ENCODE measurements around the gene TPCN2.

TPCN2 gene

DNA sequence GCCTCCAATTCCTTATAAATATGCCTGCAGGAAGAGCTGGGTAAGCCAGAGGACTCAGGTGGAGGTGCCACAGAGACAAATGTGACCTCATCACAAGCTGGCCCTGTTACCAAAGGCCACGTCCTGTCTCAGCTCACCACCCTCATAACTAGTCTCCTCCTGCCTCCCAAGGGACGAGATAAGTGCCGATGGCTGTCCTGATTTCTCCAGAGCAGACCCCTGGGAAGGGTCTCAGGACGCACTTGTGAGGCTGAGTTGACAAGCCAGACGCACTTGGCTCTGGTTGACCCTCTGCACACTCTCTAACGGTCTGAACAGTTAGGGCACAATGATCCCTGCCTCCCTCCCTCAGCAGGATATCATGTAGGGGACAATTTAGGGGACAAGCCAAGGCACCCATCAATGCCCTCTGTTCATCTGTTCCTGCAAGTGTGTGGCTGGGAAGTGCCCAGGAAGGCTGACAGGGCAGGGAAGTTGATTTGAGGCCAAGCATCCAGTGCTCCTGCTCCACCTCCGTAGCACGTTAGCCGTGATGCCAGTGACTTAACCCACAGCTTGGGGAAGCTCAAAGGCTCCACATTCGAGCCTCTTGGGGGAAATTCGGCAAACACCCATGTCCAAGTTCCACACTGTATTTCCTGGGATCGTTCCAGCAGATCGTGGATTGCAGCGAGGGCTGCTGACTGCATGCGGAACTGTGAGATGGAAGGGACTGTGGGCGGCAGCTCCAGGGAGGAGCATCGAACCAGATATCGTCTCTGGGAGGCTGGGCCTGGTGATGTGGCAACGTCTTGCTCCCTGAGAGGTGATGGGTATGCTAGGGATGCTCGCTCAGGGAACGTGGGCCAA lies 109.8 kb downstream of the TPCN2 start:
- Mint-ChIP-seq H3K27me3 (no peaks in the 10 kb centered on the region), H3K4me1 (ENCODE audit: low read depth) (no peaks in the 10 kb centered on the region), H3K36me3 (peaks cover 11% of the 10 kb centered on the region), H3K4me3 (no peak overlapping the region), H3K27ac (no peak overlapping the region), H3K9me3 (ENCODE audit: low read depth) (peaks cover 9% of the 10 kb centered on the region)

DNA sequence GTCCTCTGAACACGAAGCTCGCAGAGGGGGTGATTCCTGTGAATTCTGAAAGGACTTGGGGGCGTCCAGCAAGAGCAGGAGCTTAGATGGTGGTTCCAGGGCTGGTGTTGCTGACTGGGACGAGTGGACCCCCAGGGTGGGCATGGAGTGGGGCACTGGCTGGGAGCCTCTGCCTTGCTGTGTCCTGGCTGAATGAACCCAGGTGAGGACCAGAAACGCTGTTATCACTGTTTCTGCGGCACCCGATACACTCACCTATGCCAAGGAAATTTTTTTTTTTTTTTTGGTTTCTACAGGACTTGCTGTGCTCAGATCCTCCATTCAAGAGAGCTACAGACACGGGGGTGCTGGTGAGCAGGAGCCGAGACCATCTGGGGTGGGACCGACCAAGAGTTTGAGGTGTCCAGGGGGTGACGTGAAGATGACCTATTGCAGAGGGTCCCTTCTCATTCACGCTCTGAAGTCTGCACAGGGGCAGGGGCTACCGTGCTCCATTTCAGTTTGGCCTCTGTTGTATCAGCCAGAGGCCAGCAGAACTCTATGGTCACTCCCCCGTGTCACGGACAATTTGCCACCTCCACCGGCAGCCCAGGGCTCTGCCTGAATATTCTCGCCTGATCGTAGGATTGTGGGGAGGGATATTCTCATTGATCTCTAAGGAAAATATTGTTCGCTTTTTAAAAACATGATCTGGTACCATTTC lies 110.6 kb downstream of the TPCN2 start:
- Mint-ChIP-seq H3K36me3 (peaks cover 11% of the 10 kb centered on the region), H3K27ac (no peak overlapping the region), H3K27me3 (no peaks in the 10 kb centered on the region), H3K9me3 (ENCODE audit: low read depth) (peaks cover 13% of the 10 kb centered on the region), H3K4me1 (ENCODE audit: low read depth) (no peaks in the 10 kb centered on the region), H3K4me3 (no peak overlapping the region)

DNA sequence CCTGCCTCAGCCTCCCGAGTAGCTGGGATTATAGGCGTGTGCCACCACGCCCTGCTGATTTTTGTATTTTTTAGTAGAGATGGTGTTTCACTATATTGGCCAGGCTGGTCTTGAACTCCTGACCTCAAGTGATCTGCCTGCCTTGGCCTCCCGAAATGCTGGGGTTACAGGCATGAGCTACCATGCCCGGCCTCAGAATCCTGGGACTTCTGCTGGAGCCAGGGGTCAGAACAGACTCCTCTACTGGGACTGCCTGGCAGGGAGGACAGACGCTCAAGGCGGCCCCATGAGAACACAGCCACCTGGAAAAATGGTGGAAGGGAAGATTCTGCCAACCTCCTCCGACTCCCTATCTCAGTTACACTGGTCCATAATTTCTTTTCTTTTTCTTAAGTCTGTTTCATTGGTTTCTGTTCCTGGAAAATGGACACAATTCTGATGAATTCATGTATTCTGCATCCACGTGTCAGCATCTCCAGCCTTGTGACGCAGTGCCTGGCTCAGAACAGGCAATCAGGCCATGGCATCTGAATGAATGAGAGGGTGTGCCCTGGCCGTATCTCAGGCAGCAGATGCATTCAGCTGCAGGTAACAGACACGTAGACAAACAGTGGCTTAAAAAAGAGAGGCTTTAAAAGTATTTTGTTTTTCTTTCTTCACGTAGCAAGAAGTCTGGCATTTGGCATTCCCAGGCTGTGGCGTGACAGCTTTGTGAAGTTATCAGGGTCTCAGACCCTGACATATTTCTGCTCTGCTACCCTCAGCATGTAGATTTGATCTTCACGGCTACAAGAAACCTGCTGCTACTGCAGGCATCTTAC lies 111.8 kb downstream of the TPCN2 start:
- Mint-ChIP-seq H3K27me3 (no peaks in the 10 kb centered on the region), H3K4me1 (ENCODE audit: low read depth) (peaks cover 3% of the 10 kb centered on the region), H3K36me3 (peaks cover 11% of the 10 kb centered on the region), H3K27ac (no peak overlapping the region), H3K4me3 (no peak overlapping the region), H3K9me3 (ENCODE audit: low read depth) (peaks cover 13% of the 10 kb centered on the region)

DNA sequence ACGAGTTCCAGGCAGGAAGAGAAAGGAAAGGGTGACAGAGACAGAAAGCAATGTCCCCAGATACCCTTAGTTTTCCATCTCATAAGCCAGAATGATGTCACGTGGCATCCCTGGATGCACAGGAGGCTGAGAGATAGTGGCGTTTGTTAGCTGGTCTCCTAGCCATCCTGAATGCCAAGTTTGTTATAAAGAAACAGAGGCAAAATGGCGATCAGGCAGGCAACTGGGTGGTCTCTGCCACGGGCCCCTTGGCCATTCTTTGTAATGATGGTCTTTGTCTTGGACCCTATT lies 112.3 kb downstream of the TPCN2 start:
- peaks cover 6% of the 10 kb centered on the region for H3K4me1 Mint-ChIP-seq (ENCODE audit: low read depth)
- peaks cover 11% of the 10 kb centered on the region for H3K36me3 Mint-ChIP-seq
- no peak overlapping the region for H3K4me3 Mint-ChIP-seq
- H3K27me3 Mint-ChIP-seq = no peaks in the 10 kb centered on the region
- no peak overlapping the region for H3K27ac Mint-ChIP-seq
- H3K9me3 Mint-ChIP-seq (ENCODE audit: low read depth) = peaks cover 13% of the 10 kb centered on the region

DNA sequence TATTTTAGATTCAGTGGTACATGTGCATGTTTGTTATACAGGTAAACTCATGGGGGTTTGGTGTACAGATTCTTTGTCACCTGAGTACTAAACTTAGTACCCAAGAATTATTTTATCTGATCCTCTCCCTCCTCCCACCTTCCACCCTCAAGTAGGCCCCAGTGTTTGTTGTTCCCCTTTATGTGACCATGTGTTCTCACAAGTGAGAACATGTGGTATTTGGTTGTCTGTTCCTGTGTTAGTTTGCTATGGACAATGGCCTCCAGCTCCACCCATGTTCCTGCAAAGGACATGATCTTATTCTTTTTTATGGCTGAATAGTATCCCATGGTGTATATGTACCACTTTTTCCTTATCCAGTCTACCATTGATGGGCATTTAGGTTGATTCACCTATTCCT lies 113.8 kb downstream of the TPCN2 start:
- H3K4me3 Mint-ChIP-seq = no peak overlapping the region
- peaks cover 18% of the 10 kb centered on the region for H3K4me1 Mint-ChIP-seq (ENCODE audit: low read depth)
- no peaks in the 10 kb centered on the region for H3K27me3 Mint-ChIP-seq
- peaks cover 11% of the 10 kb centered on the region for H3K36me3 Mint-ChIP-seq
- no peak overlapping the region for H3K27ac Mint-ChIP-seq
- H3K9me3 Mint-ChIP-seq (ENCODE audit: low read depth) = peaks cover 13% of the 10 kb centered on the region

DNA sequence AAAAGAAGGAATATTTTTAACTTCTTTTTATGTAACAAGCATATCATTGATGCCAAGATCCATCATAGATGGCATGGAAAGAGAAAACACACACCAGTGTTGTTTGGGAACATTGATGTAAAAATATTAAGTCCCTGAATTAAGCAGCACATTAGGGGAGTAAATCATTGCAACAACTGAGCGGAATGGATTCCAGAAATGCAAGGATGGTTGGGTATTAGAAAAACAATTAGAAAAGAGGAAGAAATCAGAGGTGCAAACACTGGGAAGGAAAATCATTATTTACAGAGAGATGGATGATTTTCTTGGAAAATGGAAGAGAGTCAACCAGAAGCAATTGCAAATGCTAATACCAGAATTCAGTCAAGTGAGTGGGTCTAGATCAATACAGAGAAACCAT lies 115.1 kb downstream of the TPCN2 start:
- H3K9me3 Mint-ChIP-seq (ENCODE audit: low read depth) = peaks cover 13% of the 10 kb centered on the region
- no peak overlapping the region for H3K27ac Mint-ChIP-seq
- H3K4me3 Mint-ChIP-seq = no peak overlapping the region
- peaks cover 11% of the 10 kb centered on the region for H3K36me3 Mint-ChIP-seq
- H3K27me3 Mint-ChIP-seq = no peaks in the 10 kb centered on the region
- H3K4me1 Mint-ChIP-seq (ENCODE audit: low read depth) = peaks cover 22% of the 10 kb centered on the region

DNA sequence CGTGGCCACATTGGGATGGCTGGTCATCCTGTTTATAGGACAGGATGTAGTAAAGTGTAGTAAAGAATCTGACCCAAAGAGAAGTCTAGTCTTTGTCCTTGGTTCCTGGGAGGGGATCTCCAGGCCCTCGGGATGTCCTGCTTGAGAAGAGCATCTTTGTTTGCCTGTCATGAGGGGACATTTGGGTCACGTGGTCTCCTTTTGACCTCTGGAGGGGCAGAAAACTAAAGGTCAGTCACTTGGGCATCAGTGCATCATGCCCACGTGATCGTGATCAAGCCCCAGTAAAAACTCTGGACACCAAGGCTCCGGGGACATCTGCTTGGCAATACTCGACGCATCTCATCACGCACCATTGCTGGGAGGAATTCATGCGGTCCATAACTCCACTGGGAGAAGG lies 116.1 kb downstream of the TPCN2 start:
- Mint-ChIP-seq H3K9me3 (ENCODE audit: low read depth) (peaks cover 13% of the 10 kb centered on the region), H3K4me1 (ENCODE audit: low read depth) (peaks cover 22% of the 10 kb centered on the region), H3K4me3 (no peak overlapping the region), H3K27me3 (no peaks in the 10 kb centered on the region), H3K36me3 (peaks cover 10% of the 10 kb centered on the region), H3K27ac (no peak overlapping the region)

DNA sequence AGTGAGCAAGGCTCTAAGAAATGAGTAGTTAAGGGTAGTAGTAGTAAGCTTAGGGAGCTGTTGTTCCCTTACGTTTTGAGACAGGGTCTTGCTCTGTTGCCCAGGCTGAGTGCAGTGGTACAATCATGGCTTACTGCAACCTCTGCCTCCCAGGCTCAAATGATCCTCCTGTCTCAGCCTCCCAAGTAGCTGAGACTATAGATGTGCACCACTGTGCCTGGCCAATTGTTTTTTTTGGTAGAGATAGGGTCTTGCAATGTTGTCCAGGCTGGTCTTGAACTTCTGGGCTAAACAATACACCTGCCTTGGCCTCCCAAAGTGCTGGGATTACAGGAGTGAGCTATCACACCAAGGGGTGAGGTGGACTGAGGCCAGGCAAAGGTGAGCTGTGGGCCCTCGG lies 117.0 kb downstream of the TPCN2 start:
- H3K27ac Mint-ChIP-seq = no peak overlapping the region
- H3K4me3 Mint-ChIP-seq = no peak overlapping the region
- H3K9me3 Mint-ChIP-seq (ENCODE audit: low read depth) = peaks cover 13% of the 10 kb centered on the region
- peaks cover 22% of the 10 kb centered on the region for H3K4me1 Mint-ChIP-seq (ENCODE audit: low read depth)
- no peaks in the 10 kb centered on the region for H3K27me3 Mint-ChIP-seq
- peaks cover 9% of the 10 kb centered on the region for H3K36me3 Mint-ChIP-seq

DNA sequence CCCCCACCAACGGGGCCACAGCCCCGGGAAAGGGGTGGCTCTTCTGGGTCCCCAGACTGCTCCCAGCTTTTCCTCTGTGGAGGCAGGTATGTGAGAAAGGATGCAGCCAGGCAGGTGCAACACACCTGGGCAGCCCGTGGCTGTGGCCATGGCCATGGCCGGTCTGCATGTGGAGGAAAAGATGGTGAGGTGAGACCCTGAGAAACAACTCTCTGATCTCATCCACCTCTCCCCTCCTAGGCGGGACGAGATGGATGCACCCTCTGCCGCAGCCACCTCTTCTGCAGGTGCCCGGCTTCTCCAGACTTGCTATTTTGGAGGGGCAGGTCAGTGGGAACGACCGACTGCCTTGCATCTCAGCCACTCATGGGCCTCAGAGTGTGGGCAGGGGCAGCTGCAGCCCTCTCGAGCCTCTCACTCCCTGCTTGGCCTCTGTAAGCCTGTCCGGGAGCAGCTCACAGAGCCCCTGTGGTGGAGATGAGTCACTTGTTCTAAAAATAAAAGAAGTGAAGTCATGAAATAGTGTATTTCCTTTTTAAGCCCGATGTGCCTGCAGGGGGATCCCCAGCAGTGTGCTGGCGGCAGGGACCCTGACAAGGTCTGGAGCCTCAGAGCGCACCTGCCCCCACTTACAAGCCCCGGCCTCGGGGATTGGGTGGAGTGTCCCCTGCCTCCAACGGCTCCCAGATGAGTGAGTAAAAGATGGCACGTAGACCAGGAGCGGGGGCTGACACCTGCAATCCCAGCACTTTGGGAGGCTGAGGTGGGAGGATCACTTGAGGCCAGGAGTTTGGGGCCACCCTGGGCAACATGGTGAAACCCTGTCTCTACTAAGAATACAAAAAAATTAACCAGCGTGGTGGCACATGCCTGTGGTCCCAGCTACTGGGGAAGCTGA lies 117.7 kb downstream of the TPCN2 start:
- Mint-ChIP-seq H3K27me3 (no peaks in the 10 kb centered on the region), H3K4me1 (ENCODE audit: low read depth) (peaks cover 22% of the 10 kb centered on the region), H3K4me3 (peak overlapping the region; percentile 73), H3K27ac (peak overlapping the region; percentile 88), H3K36me3 (peaks cover 5% of the 10 kb centered on the region), H3K9me3 (ENCODE audit: low read depth) (peaks cover 13% of the 10 kb centered on the region)

DNA sequence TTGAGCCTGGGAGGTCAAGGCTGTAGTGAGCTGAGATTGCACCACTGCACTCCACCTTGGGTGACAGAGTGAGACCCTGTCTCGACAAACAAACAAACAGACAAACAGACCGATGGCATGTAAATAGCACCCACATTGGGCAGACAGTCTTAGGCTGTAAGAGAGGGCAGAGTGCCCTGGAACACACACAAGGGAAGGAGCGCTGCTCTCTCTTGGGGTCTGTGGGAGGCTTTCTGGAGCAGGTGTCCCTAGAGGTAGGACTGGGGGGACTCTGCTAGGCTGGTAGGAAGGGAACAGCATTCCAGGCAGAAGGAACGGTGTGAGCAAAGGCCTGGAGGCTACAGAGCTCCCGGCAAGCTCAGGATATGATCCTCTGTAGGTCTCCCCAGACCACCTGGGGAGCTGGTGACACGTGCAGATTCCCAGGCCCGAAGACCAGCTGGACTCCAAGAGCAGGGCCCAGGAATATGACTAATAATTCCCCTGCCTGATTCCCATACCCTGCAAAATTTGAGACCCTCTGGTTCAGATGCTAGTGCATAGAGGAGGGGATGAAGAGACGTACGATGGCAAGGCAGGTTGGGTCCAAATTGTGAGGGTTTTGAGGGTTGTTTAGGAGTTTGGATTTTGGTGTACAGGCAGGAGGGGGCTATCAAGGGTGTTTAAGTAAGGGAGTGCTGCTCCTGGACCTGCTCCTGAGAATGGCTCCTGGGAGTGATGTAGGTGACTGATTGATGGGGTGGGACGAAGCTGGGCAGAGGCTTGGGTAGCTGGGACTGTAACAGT lies 118.6 kb downstream of the TPCN2 start:
- peak overlapping the region; percentile 88 for H3K27ac Mint-ChIP-seq
- H3K36me3 Mint-ChIP-seq = peaks cover 4% of the 10 kb centered on the region
- H3K4me3 Mint-ChIP-seq = peak overlapping the region; percentile 73
- H3K4me1 Mint-ChIP-seq (ENCODE audit: low read depth) = peaks cover 23% of the 10 kb centered on the region
- H3K27me3 Mint-ChIP-seq = no peaks in the 10 kb centered on the region
- H3K9me3 Mint-ChIP-seq (ENCODE audit: low read depth) = peaks cover 13% of the 10 kb centered on the region

DNA sequence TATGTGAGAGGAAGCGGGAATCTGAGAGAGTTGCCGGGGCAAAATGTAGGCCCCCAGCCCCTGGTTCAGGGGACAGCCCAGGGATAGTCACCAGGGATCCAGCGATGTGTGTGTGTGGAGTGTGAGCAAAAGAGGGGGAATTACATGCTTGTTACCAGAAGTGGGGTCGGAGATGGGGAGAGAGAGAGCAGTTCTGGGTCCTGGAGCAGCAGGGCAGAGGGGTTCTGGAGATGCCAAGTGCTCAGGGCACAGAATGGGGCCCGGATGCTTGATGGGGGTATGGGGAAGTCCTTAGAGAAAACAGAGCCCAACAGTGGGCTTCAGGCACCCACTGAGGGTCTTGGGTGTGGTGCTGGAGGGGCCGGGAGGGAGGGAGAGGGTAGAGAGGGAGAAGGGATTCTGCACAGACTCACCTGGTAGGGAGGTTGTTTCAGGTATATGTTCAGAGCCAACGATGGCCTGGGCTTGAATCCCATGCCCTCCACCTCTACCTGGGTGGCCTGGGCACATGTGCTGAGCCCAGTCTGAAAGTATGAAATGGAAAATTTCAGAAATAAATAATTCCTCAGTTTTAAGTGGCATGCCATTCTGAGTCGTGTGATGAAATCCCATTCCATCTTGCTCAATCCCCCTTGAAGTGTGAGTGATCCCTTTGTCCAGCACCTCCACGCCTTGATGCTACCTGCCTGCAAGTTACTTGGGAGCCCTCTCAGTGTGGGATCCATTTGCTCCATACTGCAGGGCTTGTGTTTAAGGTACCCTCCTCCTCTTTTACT lies 119.4 kb downstream of the TPCN2 start:
- Mint-ChIP-seq H3K4me1 (ENCODE audit: low read depth) (peaks cover 23% of the 10 kb centered on the region), H3K9me3 (ENCODE audit: low read depth) (peaks cover 6% of the 10 kb centered on the region), H3K4me3 (no peak overlapping the region), H3K27ac (no peak overlapping the region), H3K36me3 (no peaks in the 10 kb centered on the region), H3K27me3 (no peaks in the 10 kb centered on the region)

DNA sequence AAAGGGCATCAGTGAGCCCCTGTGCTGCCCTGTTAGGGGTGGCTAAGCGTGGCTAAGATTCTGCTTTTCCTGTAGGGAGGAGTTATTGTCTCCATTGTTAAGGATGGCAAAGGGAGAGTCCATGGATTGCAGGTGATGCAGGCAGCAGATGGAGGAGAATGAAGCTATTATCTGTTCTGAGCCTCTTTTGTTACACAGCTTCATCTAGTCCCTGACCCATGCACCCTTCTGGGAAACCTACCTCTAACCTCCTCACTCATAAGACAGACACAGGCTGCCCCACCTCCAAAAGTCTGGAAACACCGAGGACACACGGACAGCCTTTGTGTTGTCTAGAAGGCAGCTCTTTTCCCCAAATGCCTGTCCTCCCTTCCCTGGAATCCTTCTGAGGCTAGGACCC lies 120.7 kb downstream of the TPCN2 start:
- no peaks in the 10 kb centered on the region for H3K36me3 Mint-ChIP-seq
- H3K27me3 Mint-ChIP-seq = no peaks in the 10 kb centered on the region
- H3K9me3 Mint-ChIP-seq (ENCODE audit: low read depth) = no peaks in the 10 kb centered on the region
- H3K27ac Mint-ChIP-seq = no peak overlapping the region
- no peak overlapping the region for H3K4me3 Mint-ChIP-seq
- peaks cover 23% of the 10 kb centered on the region for H3K4me1 Mint-ChIP-seq (ENCODE audit: low read depth)

DNA sequence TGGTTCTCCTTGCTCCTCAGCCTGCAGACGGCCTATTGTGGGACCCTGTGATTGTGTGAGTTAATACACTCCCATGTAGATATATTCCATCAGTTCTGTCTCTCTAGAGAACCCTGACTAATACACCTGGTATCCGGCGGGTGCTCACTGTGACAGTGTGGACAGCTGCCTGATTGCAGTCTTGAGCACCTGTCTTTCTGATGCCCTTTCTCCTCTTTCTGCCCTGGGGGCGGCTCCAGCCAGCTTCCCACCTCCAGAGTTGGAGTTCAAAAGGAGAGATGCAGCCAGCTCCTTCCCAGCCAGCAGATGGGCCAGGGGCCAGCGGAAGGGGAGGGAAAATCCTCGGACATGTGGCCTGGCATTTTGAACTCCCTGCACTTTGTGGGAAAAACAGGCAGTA lies 122.0 kb downstream of the TPCN2 start:
- Mint-ChIP-seq H3K4me1 (ENCODE audit: low read depth) (peaks cover 19% of the 10 kb centered on the region), H3K36me3 (no peaks in the 10 kb centered on the region), H3K9me3 (ENCODE audit: low read depth) (no peaks in the 10 kb centered on the region), H3K27ac (no peak overlapping the region), H3K4me3 (no peak overlapping the region), H3K27me3 (no peaks in the 10 kb centered on the region)

All from activated naive CD8-positive, alpha-beta T cell (primary cell).